Large intestine (tissue), 3 donors: ENCODE data around the gene GMCL2. TPM values are rescaled to one million over a fixed set of nuclear protein-coding genes. Genes with fewer than 3 reads are reported as not detected.

Experiments
- DNase-seq, 2 donors: peaks; one replicate each; pipeline versions ENCODE4 v3.0.0 to v3.0.0-alpha.2; 2013
- H3K27ac ChIP-seq: one replicate; pipeline ENCODE4 v1.5.1; 2013; ENCODE audit warnings: low read length
- H3K27me3 ChIP-seq: 2 replicates; pipeline ENCODE4 v1.6.1; 2013; ENCODE audit warnings: low read length; ENCODE audit not compliant: control insufficient read depth, insufficient read depth
- H3K36me3 ChIP-seq: 2 replicates; pipeline ENCODE4 v1.6.1; 2013; ENCODE audit warnings: low read length; ENCODE audit not compliant: control insufficient read depth, insufficient read depth
- H3K4me1 ChIP-seq: one replicate; pipeline ENCODE4 v1.6.1; 2013; ENCODE audit warnings: low read length; ENCODE audit not compliant: control insufficient read depth, insufficient read depth
- H3K4me3 ChIP-seq: one replicate; pipeline ENCODE4 v1.5.1; 2013; ENCODE audit warnings: low read length
- H3K9me3 ChIP-seq: one replicate; pipeline ENCODE4 v1.6.1; 2013; ENCODE audit warnings: mild to moderate bottlenecking, low read depth, low read length, moderate library complexity; ENCODE audit not compliant: control insufficient read depth
- WGBS: methylation state at CpG from one replicate; pipeline ENCODE4 v1.1.5; 2013; ENCODE audit warnings: low lambda C conversion rate; ENCODE audit not compliant: insufficient coverage; 5-methylcytosine and 5-hydroxymethylcytosine counted together
- polyA plus RNA-seq: library from polyadenylated mRNA; unstranded; fragments of 120-200 nt; gene quantifications from one replicate; pipeline ENCODE4 v1.2.1, GENCODE V29; 2013

The GMCL2 gene
- polyA plus RNA-seq, 1 donor, result 0.01 TPM

DNA sequence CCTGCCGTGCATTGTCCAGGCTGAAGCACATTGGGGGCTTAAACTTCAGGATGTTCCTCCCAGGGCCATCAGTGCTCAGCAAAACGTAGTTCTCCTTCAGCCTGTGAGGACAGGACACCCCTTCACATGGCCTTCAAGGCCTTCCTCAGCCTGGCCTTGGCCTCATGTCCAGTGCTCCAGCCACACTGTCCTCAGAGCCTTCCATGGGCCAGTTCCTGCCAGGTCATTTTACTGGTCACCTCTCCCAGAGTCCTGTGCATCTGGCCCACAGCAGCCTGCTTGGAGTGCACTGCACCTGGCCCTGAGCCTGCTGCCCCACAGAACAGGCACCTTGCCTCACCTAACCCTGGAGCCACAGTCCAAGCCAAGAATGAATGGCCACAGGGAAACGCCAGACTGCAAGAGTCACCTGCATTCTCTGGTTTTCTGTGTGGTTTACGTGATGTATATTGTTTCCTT is 25.9 kb upstream of the GMCL2 start:
- Histone ChIP-seq H3K4me1 (peaks cover 80% of the 10 kb centered on the region), H3K27ac (peak overlapping the region; percentile 82), H3K27me3 (no peaks in the 10 kb centered on the region), H3K36me3 (peaks cover 88% of the 10 kb centered on the region), H3K9me3 (no peaks in the 10 kb centered on the region), H3K4me3 (no peak overlapping the region)
- no peak for DNase-seq
- 30% methylated on average over 2 of the region's 4 CpGs for WGBS

DNA sequence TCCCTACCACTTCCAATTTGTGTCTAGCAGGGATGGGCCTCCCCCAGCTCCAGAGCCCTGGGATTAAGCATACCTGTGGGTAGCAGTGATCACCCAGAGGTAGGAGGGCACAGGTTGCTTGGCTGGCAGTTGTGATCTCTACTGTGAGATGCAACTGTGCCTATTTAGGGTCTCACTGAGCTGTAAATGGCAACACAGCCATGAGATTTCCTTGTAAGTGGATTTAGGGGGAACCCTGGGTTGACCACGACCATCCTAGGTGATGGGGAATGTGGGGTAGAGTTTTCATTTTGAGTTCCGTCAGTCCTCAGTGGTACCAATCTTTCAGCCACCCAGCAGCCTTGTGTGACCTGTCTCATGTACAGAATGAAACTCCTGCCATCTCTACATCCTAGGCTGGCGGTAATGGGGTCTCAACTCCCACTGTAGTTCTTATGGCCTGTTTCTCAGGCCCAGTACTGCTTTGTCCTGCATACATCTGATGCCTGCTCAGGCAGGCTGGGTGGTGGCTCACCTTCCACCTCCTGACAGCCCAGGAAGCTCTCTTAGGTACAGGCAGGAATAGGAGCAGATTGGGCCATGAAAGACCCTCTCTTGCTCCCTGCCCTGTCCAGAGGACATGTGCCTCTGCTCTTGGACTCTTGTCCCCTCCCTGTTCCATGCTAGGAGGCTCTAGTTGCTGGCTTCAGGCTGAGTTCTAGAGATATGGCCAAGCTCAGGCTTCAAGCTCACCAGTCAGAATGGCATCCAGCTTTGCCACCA is 25.3 kb upstream of the GMCL2 start:
- no peaks in the 10 kb centered on the region for H3K27me3 ChIP-seq
- no peak for DNase-seq
- H3K9me3 ChIP-seq, result no peaks in the 10 kb centered on the region
- H3K4me1 ChIP-seq, result peaks cover 86% of the 10 kb centered on the region
- no peak overlapping the region for H3K4me3 ChIP-seq
- H3K27ac ChIP-seq, result peak overlapping the region; percentile 82
- peaks cover 94% of the 10 kb centered on the region for H3K36me3 ChIP-seq
- WGBS, result no CpG with 5 or more reads among the region's 3 CpGs

DNA sequence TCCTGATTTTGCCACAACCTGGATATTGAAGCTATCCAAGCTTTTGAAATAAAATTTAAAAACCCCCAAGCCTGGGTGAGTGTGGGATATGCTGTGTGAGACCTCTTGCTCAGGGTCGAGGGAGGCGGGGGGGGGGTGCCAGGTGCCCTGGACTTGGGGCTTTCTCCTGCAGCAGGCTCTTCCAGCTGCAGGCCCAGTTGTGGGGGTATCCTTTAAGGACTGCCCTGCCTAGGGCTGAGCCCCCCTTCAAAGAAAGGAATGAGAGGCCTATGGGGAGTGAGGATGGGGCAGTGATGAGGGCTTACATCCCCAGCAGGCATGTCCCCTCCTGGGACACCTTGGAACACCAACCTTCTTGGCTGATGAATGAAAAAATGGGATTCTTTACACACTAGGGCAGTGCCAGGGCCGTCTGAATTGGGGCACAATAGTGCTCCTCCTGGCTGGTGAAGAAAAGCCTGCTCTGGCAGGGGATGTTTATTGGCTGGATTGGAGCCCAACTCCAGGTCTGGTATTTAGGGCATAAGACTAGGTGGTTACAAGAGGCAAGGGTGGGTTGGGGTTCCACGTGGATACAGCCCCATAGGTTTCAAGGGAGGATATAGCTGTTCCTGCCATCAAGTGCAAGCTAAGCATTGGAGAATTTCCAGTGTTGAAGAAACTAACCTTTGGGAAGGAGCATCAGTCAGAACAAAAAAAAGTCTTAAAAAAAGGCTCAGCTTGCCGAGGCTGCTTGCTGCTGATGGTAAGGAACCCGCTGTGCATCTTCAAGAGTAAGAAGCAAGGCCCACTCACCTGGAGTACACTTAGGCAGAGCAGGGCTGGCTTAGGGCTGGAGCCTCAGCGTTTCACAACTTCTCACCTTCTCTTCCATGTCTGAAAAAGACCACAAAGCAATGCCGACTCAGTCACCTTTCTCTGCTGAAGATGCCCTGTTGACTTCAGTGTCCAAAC is 24.2 kb upstream of the GMCL2 start:
- DNase-seq, result no peak
- H3K36me3 ChIP-seq, result peaks cover 94% of the 10 kb centered on the region
- H3K9me3 ChIP-seq, result no peaks in the 10 kb centered on the region
- peaks cover 96% of the 10 kb centered on the region for H3K4me1 ChIP-seq
- H3K4me3 ChIP-seq, result no peak overlapping the region
- H3K27me3 ChIP-seq, result no peaks in the 10 kb centered on the region
- H3K27ac ChIP-seq, result peak overlapping the region; percentile 90
- 80% methylated on average over 1 of the region's 8 CpGs for WGBS

DNA sequence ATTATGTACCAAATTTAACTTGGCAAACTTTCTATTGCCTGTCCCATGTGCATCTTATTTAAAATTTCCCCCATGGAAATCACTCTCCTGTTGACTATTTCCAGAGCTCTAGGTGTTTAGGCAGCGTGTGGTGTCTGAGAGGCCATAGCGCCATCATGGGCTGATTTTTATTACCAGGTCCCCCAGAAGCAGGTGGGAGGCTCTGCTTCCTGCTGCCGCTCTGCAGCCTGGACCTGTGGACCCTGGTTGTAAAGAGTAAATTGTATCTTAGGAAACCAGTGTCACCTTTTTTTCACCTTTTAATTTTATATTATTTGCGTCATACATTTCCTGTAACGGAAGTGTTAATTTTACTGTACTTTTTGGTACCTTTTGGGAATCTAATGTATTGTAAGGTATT is 23.5 kb upstream of the GMCL2 start:
- WGBS, result 35% methylated on average over 2 of the region's 5 CpGs
- peak; percentile 56 to 79 for DNase-seq
- peak overlapping the region; percentile 90 for H3K27ac ChIP-seq
- peaks cover 94% of the 10 kb centered on the region for H3K4me1 ChIP-seq
- H3K4me3 ChIP-seq, result no peak overlapping the region
- H3K27me3 ChIP-seq, result no peaks in the 10 kb centered on the region
- H3K9me3 ChIP-seq, result no peaks in the 10 kb centered on the region
- peaks cover 94% of the 10 kb centered on the region for H3K36me3 ChIP-seq

DNA sequence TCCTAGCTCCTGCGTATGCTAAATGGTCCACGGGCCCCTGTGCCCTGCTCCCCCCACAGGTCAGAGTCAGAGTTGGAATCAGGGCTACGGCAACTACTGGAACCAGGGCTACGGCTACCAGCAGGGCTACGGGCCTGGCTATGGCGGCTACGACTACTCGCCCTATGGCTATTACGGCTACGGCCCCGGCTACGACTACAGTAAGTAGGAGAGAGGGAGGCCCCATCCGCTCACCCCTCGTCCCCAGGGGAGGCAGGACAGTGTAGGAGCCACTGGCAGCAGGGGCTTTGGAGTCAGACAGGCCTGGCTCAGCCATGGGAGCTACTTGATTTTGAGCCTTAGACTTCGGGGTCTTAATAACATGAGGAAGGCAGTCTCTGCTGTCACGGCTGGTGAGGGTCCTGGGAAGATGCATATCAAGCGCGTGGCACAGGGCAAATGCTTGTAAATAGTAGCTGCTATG is 22.9 kb upstream of the GMCL2 start:
- H3K36me3 ChIP-seq, result peaks cover 88% of the 10 kb centered on the region
- no peaks in the 10 kb centered on the region for H3K27me3 ChIP-seq
- DNase-seq, result no peak
- whole genome bisulfite sequencing, result no CpG with 5 or more reads among the region's 18 CpGs
- peak overlapping the region; percentile 90 for H3K27ac ChIP-seq
- no peaks in the 10 kb centered on the region for H3K9me3 ChIP-seq
- no peak overlapping the region for H3K4me3 ChIP-seq
- H3K4me1 ChIP-seq, result peaks cover 88% of the 10 kb centered on the region

DNA sequence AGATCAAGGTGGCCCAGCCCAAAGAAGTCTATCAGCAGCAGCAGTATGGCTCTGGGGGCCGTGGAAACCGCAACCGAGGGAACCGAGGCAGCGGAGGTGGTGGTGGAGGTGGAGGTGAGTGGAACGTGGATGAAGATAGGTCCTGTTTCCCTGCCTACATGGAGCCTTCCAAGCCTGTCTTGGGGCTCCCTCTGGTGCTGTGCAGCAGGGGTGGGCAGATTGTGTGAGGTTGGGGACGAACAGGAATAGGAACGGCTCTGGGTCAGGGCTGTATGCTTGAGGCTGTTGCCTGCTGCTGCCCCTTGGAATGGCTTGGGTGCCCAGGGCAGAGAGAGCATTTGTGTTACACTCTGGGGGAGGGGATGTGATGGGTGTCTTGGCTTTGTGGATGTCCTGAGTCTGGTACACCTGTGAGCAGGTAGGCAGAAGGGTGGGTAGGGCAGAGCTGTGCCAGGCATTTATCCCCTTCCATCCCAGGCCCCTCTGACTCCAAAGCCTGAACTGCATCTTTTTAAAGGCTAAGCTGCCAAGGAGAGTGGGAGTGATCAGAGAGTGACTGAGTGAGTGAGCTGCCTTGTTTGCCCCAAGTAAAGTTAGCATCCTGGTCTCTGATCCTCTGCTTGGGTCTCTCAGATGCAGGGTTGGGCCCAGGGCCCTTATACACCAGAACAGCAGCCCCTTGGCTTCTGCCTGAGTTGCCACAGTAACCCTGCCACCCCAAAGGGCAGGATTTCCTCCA is 22.3 kb upstream of the GMCL2 start:
- Histone ChIP-seq H3K27me3 (no peaks in the 10 kb centered on the region), H3K4me1 (peaks cover 82% of the 10 kb centered on the region), H3K27ac (peak overlapping the region; percentile 90), H3K4me3 (no peak overlapping the region), H3K9me3 (no peaks in the 10 kb centered on the region), H3K36me3 (peaks cover 82% of the 10 kb centered on the region)
- WGBS, result no CpG with 5 or more reads among the region's 8 CpGs
- no peak for DNase-seq

DNA sequence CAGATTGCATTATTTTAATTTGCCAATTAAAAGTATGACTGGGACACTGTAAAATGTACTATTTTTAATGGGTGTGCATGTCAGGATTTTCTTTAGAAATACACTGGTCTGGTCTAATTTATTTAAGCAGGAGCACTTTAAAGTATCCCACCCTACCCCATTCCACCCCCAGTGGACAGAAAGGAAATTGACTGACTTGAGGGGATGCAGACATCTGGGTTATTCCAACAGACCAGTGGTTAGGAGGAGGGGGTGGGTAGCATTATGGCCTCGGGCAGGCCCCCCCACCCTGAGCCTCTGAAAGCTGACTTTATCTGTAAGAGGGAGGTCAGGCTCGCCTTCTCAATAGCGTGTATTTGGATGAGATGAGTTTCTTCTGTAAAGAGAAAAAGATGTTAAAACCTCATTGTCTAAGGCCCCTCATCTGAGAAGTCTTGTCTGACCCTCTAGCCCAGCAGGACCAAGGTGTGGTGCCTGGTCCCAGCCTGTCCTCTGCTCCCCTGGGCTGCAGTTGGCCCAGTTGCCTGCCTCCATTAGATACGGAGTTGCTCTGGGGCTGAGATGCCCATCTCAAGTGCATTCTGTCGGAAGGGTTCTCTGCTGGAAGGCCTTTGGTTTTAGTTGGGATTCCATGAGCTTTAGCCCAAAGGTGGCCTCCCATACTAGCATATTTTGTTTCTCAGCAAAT is 21.5 kb upstream of the GMCL2 start:
- no peaks in the 10 kb centered on the region for H3K27me3 ChIP-seq
- no CpG with 5 or more reads among the region's 5 CpGs for WGBS
- H3K36me3 ChIP-seq, result peaks cover 77% of the 10 kb centered on the region
- DNase-seq, result no peak
- no peaks in the 10 kb centered on the region for H3K9me3 ChIP-seq
- H3K4me3 ChIP-seq, result no peak overlapping the region
- peaks cover 75% of the 10 kb centered on the region for H3K4me1 ChIP-seq
- peak overlapping the region; percentile 90 for H3K27ac ChIP-seq

DNA sequence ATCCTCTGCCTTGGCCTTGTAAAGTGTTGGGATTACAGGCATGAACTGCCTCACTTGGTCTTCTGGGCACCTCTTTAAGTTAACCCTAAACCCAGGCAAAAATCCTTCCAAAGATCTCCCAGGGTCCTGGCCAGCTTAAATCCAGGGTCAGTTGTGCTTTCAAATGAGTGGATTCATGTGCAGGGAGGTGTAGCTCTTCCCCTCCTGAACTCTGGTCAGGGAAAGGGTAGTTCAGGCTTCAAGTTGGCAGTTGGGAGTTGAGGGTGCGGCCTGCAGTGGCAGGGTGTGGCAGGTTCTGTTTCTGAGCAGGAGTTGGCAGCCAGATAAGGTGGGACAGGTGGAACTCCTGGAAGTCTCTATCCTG is 20.7 kb upstream of the GMCL2 start:
- Histone ChIP-seq H3K36me3 (peaks cover 71% of the 10 kb centered on the region), H3K27me3 (no peaks in the 10 kb centered on the region), H3K27ac (peak overlapping the region; percentile 90), H3K9me3 (no peaks in the 10 kb centered on the region), H3K4me1 (peaks cover 68% of the 10 kb centered on the region), H3K4me3 (no peak overlapping the region)
- DNase-seq, result peak; percentile 46 to 84
- no CpG with 5 or more reads among the region's 1 CpG for WGBS

DNA sequence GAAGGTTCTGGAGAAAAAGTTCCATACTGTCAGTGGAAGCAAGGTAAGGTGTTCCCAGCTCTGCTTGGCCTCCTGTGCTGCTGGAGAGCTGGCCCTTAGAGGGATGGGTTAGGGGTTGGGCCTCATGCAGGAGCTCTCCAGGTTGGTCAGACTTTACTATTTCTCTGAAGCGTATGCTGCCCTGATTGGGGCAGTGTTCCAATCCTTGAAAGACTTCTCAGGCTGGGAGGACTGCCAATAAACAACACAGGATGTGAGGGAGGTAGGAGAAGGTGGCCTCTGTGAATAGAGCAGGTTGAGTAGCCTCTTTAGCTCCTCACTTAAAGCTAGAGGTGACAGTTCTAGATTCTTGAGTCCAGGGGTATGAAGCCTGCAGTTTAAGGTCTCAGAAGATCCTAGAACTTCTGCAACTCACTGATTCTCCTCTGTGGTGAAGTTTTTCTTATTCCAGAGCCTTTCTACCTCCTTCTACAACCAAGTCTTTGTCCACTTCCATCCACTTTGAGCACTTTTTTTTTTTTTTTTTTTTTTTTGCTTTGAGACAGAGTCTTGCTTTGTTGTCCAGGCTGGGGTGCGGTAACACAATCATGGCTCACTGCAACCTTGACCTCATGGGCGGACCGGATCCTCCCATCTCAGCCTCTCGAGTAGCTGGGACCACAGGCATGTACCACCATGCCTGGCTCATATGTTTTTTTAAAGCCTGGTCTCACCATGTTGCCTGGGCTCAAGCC is 20.2 kb upstream of the GMCL2 start:
- Histone ChIP-seq H3K36me3 (peaks cover 65% of the 10 kb centered on the region), H3K4me3 (no peak overlapping the region)
- WGBS, result no CpG with 5 or more reads among the region's 5 CpGs

More for the DNA sequence above, 20.2 kb upstream of the GMCL2 start:
- Histone ChIP-seq H3K27ac (peak overlapping the region; percentile 90), H3K9me3 (no peaks in the 10 kb centered on the region), H3K27me3 (no peaks in the 10 kb centered on the region), H3K4me1 (peaks cover 62% of the 10 kb centered on the region)
- DNase-seq, result peak; percentile 31 to 48
